Stomach (tissue), 4 donors: ENCODE results near the gene FZR1.

ENCODE experiments used
- EP300 ChIP-seq: sonication (generic); formaldehyde crosslinking; IDR thresholded peaks from one replicate; pipeline ENCODE4 v1.6.1; 2017; ENCODE audit warnings: antibody characterized with exemption
- POLR2A ChIP-seq, 4 donors: fragments of 450-650 bp; IDR thresholded peaks; one replicate each; pipeline ENCODE4 v1.6.1; 2016; ENCODE audit warnings: antibody characterized with exemption in 4 of 4, control low read depth in 2 of 4, mild to moderate bottlenecking in 1 of 4, moderate library complexity in 1 of 4
- POLR2AphosphoS5 ChIP-seq, 3 donors: sonication (generic); formaldehyde crosslinking; IDR thresholded peaks; one replicate each; pipeline ENCODE4 v1.6.1; 2016; ENCODE audit warnings: antibody characterized with exemption in 3 of 3
- TF ChIP-seq, protein P1 (sequence below), 7 experiments: fragments of 450-650 bp in 4 of 7; fragments of 200-600 bp in 3 of 7; sonication (generic) in 3 of 7; IDR thresholded peaks; one replicate each; pipeline ENCODE4 v1.5.1; 2016 to 2019; ENCODE audit warnings: antibody characterized with exemption in 7 of 7, control low read depth in 2 of 7, mild to moderate bottlenecking in 1 of 7

DNA sequence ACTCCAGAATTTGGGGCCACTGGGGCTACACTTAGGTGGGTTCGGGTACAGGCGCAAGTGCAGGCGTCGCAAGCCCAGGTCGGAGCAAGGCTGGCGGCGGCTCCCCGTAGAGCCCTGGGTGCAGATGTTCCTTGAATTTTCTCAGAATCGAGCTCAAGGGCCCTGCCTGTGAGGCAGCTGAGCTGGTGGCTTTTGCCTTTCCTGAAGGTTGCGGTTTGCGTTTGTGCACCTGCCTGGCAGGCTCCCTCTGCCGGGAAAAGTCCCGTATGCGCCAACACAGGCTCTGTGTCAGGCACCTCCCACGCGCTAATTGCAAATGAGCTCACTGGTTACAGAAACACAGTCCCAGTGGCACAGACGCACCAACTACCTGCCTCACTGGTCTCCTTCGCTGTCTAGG lies 11.6 kb upstream of the FZR1 start:
- TF ChIP-seq, protein P1, sequence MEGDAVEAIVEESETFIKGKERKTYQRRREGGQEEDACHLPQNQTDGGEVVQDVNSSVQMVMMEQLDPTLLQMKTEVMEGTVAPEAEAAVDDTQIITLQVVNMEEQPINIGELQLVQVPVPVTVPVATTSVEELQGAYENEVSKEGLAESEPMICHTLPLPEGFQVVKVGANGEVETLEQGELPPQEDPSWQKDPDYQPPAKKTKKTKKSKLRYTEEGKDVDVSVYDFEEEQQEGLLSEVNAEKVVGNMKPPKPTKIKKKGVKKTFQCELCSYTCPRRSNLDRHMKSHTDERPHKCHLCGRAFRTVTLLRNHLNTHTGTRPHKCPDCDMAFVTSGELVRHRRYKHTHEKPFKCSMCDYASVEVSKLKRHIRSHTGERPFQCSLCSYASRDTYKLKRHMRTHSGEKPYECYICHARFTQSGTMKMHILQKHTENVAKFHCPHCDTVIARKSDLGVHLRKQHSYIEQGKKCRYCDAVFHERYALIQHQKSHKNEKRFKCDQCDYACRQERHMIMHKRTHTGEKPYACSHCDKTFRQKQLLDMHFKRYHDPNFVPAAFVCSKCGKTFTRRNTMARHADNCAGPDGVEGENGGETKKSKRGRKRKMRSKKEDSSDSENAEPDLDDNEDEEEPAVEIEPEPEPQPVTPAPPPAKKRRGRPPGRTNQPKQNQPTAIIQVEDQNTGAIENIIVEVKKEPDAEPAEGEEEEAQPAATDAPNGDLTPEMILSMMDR (IDR thresholded peaks at IDR 0.05) = no peak
- TF ChIP-seq POLR2A (IDR thresholded peaks at IDR 0.05) = no peak
- TF ChIP-seq EP300 = no peak
- no peak for TF ChIP-seq POLR2AphosphoS5 (IDR thresholded peaks at IDR 0.05)
